Measurements from ENCODE around the gene HPCAL1. TPM values are rescaled to one million over a fixed set of nuclear protein-coding genes. Genes with fewer than 3 reads are reported as not detected.

Gene HPCAL1
- total RNA-seq, 4 donors from 2014 or later, result 11.1 to 122 (median 48.9) TPM

DNA sequence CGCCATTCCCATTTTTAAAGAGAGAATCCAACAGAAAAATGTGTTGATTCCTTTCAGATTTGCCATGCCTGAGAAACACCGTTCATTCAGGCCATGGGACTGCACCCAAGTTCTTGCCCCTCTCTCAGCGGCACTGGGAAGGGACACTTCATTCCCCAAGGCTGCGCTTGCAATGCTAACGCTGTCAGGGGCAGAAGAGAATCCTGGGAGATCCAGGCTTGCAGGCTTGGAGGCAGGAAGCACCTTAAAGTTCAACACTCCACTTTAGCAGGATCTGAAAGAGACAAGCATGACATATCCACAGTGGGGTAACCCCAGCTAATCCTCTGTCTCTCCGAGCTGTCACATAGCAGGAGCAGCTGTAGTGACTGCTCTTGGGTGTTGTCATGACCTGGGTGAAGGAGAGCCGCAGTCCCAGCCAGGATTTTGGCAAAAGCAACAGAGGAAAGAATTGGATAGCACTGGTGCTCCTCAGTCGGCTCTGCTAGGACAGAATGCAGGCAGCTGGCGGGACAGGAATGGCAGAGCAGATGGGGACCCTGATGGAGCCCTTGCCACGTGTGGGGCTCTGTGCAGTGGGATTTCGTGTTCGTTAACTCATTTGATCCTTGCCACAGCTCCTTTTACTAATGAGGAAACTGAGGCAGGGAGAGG lies 167.4 kb downstream of the HPCAL1 start:
- intact Hi-C loops (cut with DNase I; ENCODE audit: low total_unique reads), result no loop called here
- H3K4me1 ChIP-seq, result no peaks in the 10 kb centered on the region
- no peaks in the 10 kb centered on the region for H3K27me3 ChIP-seq
- no peaks in the 10 kb centered on the region for H3K36me3 ChIP-seq
- no peak for TF ChIP-seq POLR2A (IDR thresholded peaks at IDR 0.05)
- TF ChIP-seq, protein P1, sequence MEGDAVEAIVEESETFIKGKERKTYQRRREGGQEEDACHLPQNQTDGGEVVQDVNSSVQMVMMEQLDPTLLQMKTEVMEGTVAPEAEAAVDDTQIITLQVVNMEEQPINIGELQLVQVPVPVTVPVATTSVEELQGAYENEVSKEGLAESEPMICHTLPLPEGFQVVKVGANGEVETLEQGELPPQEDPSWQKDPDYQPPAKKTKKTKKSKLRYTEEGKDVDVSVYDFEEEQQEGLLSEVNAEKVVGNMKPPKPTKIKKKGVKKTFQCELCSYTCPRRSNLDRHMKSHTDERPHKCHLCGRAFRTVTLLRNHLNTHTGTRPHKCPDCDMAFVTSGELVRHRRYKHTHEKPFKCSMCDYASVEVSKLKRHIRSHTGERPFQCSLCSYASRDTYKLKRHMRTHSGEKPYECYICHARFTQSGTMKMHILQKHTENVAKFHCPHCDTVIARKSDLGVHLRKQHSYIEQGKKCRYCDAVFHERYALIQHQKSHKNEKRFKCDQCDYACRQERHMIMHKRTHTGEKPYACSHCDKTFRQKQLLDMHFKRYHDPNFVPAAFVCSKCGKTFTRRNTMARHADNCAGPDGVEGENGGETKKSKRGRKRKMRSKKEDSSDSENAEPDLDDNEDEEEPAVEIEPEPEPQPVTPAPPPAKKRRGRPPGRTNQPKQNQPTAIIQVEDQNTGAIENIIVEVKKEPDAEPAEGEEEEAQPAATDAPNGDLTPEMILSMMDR (IDR thresholded peaks at IDR 0.05), result no peak
- DNase-seq, result no peak
- no peak overlapping the region for H3K4me3 ChIP-seq
- no peak overlapping the region for H3K27ac ChIP-seq
- H3K9me3 ChIP-seq, result no peaks in the 10 kb centered on the region

DNA sequence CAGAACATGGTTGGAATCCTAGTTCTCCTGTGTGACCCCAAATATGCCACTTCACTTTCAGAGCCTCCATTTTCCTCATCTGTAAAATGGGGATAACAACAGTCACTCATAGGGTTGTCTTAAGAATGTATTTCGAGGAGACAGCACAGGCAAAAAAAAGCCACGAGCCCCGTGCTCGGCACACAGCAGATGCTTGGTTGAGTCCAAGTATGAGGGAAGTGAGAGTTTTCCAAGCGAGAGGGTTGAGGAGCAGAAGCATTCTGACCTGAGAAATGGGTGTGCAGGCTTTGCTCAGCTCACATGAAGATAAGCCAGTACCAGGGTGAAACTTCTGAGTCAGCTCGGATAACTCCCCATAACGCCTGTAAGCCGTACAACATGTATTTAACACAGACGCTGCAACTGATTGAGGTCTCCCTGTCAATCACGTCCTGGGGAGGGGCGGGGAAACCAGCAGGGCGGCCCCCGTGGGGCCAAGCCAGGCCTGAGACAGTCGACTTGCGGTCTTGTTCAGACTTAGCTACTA lies 168.4 kb downstream of the HPCAL1 start:
- no peak for DNase-seq
- intact Hi-C loops (cut with DNase I; ENCODE audit: low total_unique reads), result no loop called here
- TF ChIP-seq, protein P1 (IDR thresholded peaks at IDR 0.05), result no peak
- no peak for TF ChIP-seq POLR2A (IDR thresholded peaks at IDR 0.05)

DNA sequence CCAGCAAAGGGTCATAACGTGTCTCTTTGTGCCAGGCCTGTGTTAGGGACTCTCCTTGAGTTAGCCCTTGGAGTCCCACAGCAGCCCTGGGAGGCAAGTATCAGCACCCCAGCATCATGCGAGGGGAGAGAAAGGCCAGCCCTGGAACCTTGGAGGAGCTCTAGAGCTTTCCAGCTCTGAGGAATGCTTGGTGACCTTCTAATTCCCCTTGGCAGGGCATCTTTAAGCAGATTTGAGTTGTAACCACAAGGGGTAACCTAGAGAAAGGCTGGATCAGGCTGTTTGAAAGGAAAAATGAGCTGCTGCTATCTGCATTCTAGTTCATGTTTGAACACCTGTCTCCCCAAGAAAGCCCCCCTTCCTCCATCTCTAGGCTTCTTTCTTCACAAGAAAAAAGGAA lies 169.3 kb downstream of the HPCAL1 start:
- intact Hi-C loops (cut with DNase I; ENCODE audit: low total_unique reads), result no loop called here
- Histone ChIP-seq H3K4me1 (no peaks in the 10 kb centered on the region), H3K36me3 (no peaks in the 10 kb centered on the region), H3K27ac (no peak overlapping the region), H3K9me3 (no peaks in the 10 kb centered on the region), H3K4me3 (no peak overlapping the region), H3K27me3 (no peaks in the 10 kb centered on the region)
- no peak for DNase-seq
- TF ChIP-seq POLR2A (IDR thresholded peaks at IDR 0.05), result no peak
- TF ChIP-seq, protein P1 (IDR thresholded peaks at IDR 0.05), result no peak

More for the DNA sequence above, 168.4 kb downstream of the HPCAL1 start:
- Histone ChIP-seq H3K4me3 (no peak overlapping the region), H3K36me3 (no peaks in the 10 kb centered on the region), H3K27ac (no peak overlapping the region), H3K4me1 (no peaks in the 10 kb centered on the region), H3K9me3 (no peaks in the 10 kb centered on the region), H3K27me3 (no peaks in the 10 kb centered on the region)

DNA sequence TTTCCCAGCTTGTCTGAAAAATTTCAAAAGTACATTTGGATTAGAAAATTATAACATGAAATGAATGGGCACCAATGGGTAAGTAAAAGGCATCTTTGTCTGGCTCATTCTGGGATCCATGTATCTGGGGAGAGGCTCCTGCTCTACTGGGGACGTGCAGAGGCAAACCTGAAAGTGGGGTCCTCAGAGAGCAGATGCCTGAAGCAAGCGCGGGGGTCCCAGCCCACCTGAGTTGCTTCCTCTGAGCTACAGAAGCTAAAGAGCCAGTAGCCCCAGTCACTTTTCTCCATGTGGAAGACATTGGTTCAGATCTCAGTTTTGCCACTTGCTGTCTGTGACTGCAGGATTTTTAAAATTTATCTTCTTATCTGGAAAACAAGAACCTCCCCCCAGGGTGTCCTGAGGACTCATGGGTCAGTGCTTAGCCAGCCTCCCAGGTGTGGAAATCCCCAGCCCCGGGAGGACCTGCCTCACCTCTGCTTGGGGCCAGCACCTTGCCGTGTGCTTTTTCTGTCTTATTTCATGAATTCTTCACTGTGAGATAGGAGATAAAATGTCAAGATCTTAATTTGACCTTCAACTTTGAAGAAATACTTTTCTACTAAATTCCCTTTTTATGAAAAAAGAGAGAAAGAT lies 170.5 kb downstream of the HPCAL1 start:
- Histone ChIP-seq H3K36me3 (no peaks in the 10 kb centered on the region), H3K27ac (no peak overlapping the region), H3K27me3 (no peaks in the 10 kb centered on the region), H3K4me3 (no peak overlapping the region), H3K4me1 (no peaks in the 10 kb centered on the region), H3K9me3 (no peaks in the 10 kb centered on the region)
- DNase-seq, result no peak
- TF ChIP-seq, protein P1 (IDR thresholded peaks at IDR 0.05), result no peak
- TF ChIP-seq POLR2A (IDR thresholded peaks at IDR 0.05), result no peak
- intact Hi-C loops (cut with DNase I; ENCODE audit: low total_unique reads), result no loop called here

DNA sequence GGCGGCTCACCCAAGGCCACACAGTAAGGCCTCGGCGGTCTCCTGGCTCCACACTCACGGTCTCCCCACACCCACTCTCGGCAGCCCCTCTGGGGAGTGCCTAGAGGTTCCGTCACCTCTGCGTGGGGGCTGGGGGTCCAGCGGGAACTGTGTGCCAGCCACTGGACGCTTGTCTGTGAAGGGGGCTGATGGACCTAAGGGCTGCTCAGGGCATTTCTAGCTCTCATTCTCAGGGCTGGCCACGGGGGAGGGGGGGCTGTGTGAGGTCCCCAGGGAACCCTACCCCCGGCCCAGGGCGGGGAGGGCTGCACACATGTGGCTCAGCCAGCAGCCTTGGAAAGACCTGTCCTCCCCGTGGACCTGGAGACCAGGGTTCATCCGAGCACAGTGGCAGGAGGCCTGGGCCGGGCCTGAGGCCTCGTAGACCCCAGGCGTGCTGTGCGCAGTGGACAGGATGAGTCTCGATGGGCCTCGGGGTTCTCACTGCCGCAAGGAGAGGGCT lies 172.6 kb downstream of the HPCAL1 start:
- H3K4me1 ChIP-seq, result no peaks in the 10 kb centered on the region
- H3K4me3 ChIP-seq, result no peak overlapping the region
- H3K27me3 ChIP-seq, result no peaks in the 10 kb centered on the region
- intact Hi-C loops (cut with DNase I; ENCODE audit: low total_unique reads), result no loop called here
- no peak overlapping the region for H3K27ac ChIP-seq
- no peak for TF ChIP-seq POLR2A (IDR thresholded peaks at IDR 0.05)
- TF ChIP-seq, protein P1 (IDR thresholded peaks at IDR 0.05), result no peak
- H3K36me3 ChIP-seq, result no peaks in the 10 kb centered on the region
- no peaks in the 10 kb centered on the region for H3K9me3 ChIP-seq
- DNase-seq, result no peak
